Psoas muscle (tissue), 8 donors: Measurements from ENCODE around the gene DNAAF2. TPM values are rescaled to one million over a fixed set of nuclear protein-coding genes. Genes with fewer than 3 reads are reported as not detected.
A peak's percentile ranks its signal among the peaks of the same experiment; 100 is the strongest.

Experiments
- ATAC-seq, 4 donors: fragments of 200-7000 bp; cut with Tn5 transposase; one replicate each; pipeline ENCODE4 v1.9.1; 2020; ENCODE audit warnings: moderate library complexity in 3 of 4, mild to moderate bottlenecking in 2 of 4
- DNase-seq, 2 donors: peaks; one replicate each; pipeline ENCODE4 v3.0.0-alpha.2; 2020
- H3K27ac ChIP-seq: fragments of 200-600 bp; one replicate; pipeline ENCODE4 v1.8.0; 2022
- H3K27me3 ChIP-seq, 3 donors: fragments of 200-600 bp in 1 of 3; one replicate each; pipeline versions ENCODE4 v1.6.1 to v1.8.0; 2013 to 2022; ENCODE audit warnings: low read length in 2 of 3, mild to moderate bottlenecking in 2 of 3, moderate library complexity in 1 of 3; ENCODE audit not compliant: insufficient read depth in 3 of 3
- H3K36me3 ChIP-seq, 2 donors: fragments of 200-600 bp in 1 of 2; one replicate each; pipeline versions ENCODE4 v1.6.1 to v1.8.0; 2013 to 2022; ENCODE audit warnings: low read depth in 1 of 2, mild to moderate bottlenecking in 1 of 2, moderate library complexity in 1 of 2; ENCODE audit not compliant: insufficient read depth in 1 of 2
- H3K4me1 ChIP-seq: fragments of 200-600 bp; one replicate; pipeline ENCODE4 v1.8.0; 2022
- H3K4me3 ChIP-seq: fragments of 200-600 bp; one replicate; pipeline ENCODE4 v1.8.0; 2022; ENCODE audit warnings: mild to moderate bottlenecking
- H3K9me3 ChIP-seq: fragments of 200-600 bp; one replicate; pipeline ENCODE4 v1.8.0; 2022
- CTCF ChIP-seq: fragments of 200-600 bp; IDR thresholded peaks from one replicate; pipeline ENCODE4 v1.8.0; 2022; ENCODE audit warnings: antibody characterized with exemption
- WGBS, 3 donors: extraction: QIAGEN DNeasy Blood & Tissue Kit; methylation state at CpG; one replicate each; pipeline versions ENCODE4 v1.1.6 to v1.1.7; 2013; 5-methylcytosine and 5-hydroxymethylcytosine counted together
- intact Hi-C, 2 donors: fragments of 100-400 bp; cut with DNase I; formaldehyde crosslinking; loops; one replicate each; pipeline versions ENCODE4 v1.11.0 to v1.14.2; 2022
- polyA plus RNA-seq, 3 donors: library from polyadenylated mRNA; stranded (reverse); fragments of 200-250 nt; gene quantifications; one replicate each; pipeline ENCODE4 v1.2.3, GENCODE V29; 2013
- total RNA-seq, 4 donors: library from RNA; stranded (reverse); fragmentation: NEBNext Ultra II Directional in 2 of 4; extraction: Animal tissue kit (Norgen Biotek cat#: 25700) in 2 of 4; gene quantifications; one replicate each; pipeline versions ENCODE4 v1.2.1 to v1.2.4, GENCODE V29; 2021 to 2023
- donor health status: healthy with polysubstance abuse.
- donor health status: DM: no; HTN: no; CAD: no; lungs with moderate emphysema.
- donor health status: Bipolar disorder and iron deficiency.
- donor health status: healthy.
- donor health status: DM: yes; HTN: yes; CAD: no.
- donor health status: DM: no; HTN: no; CAD: no.
- donor health status: DM: no; HTN: no; CAD: no.
- donor health status: DM: yes; HTN: yes; CAD: no.

DNAAF2 gene
- total and polyA plus RNA-seq, 7 donors = 4.0 to 10.6 (median 6.0) TPM

- intact Hi-C loops = no loop called here
- H3K4me1 ChIP-seq = no peaks in the 10 kb centered on the region
- ATAC-seq = peak; percentile 23 to 48 (median 36)
These were observed 36.9 kb downstream of the DNAAF2 start for GRCh38 chr14:49598189-49598484.

GRCh38 chr14:49594347-49595091 lies 40.5 kb downstream of the DNAAF2 start:
- intact Hi-C loops = no loop called here
- Histone ChIP-seq H3K4me3 (no peak overlapping the region), H3K27me3 (no peaks in the 10 kb centered on the region), H3K27ac (no peak overlapping the region), H3K36me3 (no peaks in the 10 kb centered on the region), H3K4me1 (no peaks in the 10 kb centered on the region), H3K9me3 (no peaks in the 10 kb centered on the region)
- WGBS, 3 donors = 40 to 52% (median 49%) methylated on average over 4 of the region's 4 CpGs
- ATAC-seq = no peak
- DNase-seq = no peak
- no peak for TF ChIP-seq CTCF

More at GRCh38 chr14:49598189-49598484, 36.9 kb downstream of the DNAAF2 start:
- no peaks in the 10 kb centered on the region for H3K27me3 ChIP-seq
- H3K4me3 ChIP-seq = peak overlapping the region; percentile 80
- no peaks in the 10 kb centered on the region for H3K9me3 ChIP-seq
- no peaks in the 10 kb centered on the region for H3K36me3 ChIP-seq
- peak overlapping the region; percentile 97 for H3K27ac ChIP-seq
- DNase-seq = peak in 1 of 2 donors; percentile 30
- 0 to 1% (median 0%) methylated on average over 15 of the region's 15 CpGs for WGBS, 3 donors
- TF ChIP-seq CTCF = no peak

- DNase-seq (no peak), ATAC-seq (no peak)
- intact Hi-C loops = no loop called here
- H3K27ac ChIP-seq = no peak overlapping the region
- no peaks in the 10 kb centered on the region for H3K4me1 ChIP-seq
- H3K36me3 ChIP-seq = no peaks in the 10 kb centered on the region
- no peak overlapping the region for H3K4me3 ChIP-seq
- WGBS, 3 donors = 89 to 96% (median 91%) methylated on average over 3 of the region's 3 CpGs
- TF ChIP-seq CTCF = no peak
- H3K9me3 ChIP-seq = no peaks in the 10 kb centered on the region
- H3K27me3 ChIP-seq = no peaks in the 10 kb centered on the region
These were observed 42.0 kb downstream of the DNAAF2 start for GRCh38 chr14:49593016-49593415.

GRCh38 chr14:49589387-49589786 lies 45.7 kb downstream of the DNAAF2 start:
- 87 to 93% (median 88%) methylated on average over 3 of the region's 3 CpGs for WGBS, 3 donors
- no peaks in the 10 kb centered on the region for H3K9me3 ChIP-seq
- no peak for ATAC-seq

More at GRCh38 chr14:49589387-49589786, 45.7 kb downstream of the DNAAF2 start:
- TF ChIP-seq CTCF = no peak
- peaks cover 0 to 6% of the 10 kb centered on the region in 2 donors for H3K36me3 ChIP-seq
- peaks cover 4% of the 10 kb centered on the region for H3K4me1 ChIP-seq
- H3K27me3 ChIP-seq = no peaks in the 10 kb centered on the region
- H3K27ac ChIP-seq = no peak overlapping the region
- intact Hi-C loops = loop anchor here in 1 of 2 donors (5.0 kb wide), 1 partner anchor 33 kb away; the partner anchor contains the start of genes MGAT2 and RPL36AL
- no peak for DNase-seq
- no peak overlapping the region for H3K4me3 ChIP-seq
